Left renal cortex interstitium (tissue), 4 donors: ENCODE results near the gene RTP2. TPM values are rescaled to one million over a fixed set of nuclear protein-coding genes. Genes with fewer than 3 reads are reported as not detected.

Experiments
- DNase-seq, 4 donors: peaks; one replicate each; pipeline ENCODE4 v3.0.0-alpha.2; 2013; ENCODE audit warnings: low read depth in 4 of 4, low spot score in 2 of 4, missing footprints in 1 of 4
- polyA plus RNA-seq, 4 donors: library from polyadenylated mRNA; unstranded; fragments of 120-200 nt; gene quantifications; one replicate each; pipeline ENCODE4 v1.2.1, GENCODE V29; 2013; ENCODE audit not compliant: insufficient read length in 4 of 4

Gene RTP2
- polyA plus RNA-seq, 4 donors, result not detected

DNA sequence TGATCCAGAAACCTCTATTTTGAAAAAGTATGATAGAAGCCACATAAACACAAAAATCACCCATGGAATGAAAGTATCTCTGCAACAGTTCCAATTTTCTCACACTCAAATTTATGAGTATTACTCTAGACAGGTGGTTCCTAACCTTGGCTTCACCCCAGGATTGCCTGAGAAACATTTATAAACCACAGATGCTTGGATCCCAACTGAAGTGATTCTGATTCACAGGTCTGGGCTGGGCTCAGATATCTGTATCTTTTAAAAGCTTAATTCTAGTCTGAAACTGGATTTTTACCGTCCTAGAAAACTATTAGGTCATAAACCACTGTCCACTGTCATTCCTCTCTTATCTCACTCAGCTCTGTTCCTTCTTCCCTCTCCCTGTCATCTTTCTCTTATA, 24.8 kb downstream of the RTP2 start:
- DNase-seq, result no peak

DNA sequence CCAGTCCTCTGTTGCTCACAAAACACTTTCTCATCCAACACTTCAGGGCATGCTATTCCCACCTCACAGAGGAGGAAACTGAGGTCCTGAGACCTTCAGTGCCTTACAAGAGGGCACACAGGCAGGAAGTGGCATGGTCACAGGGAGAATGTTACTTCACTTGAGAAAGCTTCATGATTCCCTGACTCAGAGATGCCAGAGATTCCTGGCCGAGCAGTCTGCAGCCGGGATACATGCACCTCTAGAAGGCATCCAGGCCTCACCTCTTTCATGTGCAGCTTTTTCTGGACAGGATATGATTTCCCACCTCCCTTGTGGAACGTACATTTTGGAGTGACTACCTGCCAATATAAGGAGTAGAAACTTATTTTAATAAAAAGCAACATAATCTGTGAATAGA, 29.3 kb downstream of the RTP2 start:
- no peak for DNase-seq

DNA sequence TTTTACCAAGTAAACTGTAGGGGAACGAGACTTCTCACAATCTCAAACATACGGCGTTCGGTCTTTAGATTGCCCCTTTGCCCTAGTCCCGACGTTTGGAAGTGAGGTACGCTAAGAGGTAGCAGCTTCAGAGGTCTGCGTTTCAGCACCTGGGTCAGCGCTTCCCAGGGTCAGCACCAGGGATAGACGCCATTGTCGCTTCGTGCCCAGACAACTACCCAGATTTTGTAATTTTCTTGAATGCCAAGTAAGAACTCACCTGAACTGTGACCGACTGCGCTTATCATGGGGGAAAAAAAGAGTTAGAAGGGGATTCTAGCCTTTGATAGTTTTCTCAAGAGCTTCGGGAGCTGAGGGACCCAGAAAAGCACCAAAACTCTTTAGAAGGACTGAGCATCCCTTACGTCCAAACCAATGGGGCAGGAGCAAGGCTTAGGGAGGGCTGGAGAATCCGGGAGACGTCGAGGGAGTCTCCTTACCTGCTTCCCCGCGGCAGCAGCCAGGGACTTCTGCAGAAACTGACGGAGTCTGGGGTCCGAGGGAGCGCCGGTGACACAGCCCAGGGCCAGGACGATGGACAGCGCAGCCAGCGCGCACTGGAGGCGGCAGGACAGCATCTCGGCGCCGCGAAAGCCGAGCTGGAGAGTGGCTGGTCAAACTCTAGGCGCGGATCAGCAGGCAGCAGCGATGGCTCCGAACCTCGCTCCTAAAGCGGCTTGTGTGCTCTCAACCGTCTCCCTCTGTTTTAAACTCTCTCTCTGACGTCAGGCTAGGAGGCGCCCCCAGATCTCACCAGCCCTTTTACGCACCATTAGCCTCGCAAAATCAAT, 32.5 kb downstream of the RTP2 start, which contains the start of gene SST:
SST (minus strand) TSS at position 720 of the 830 bp plus-strand sequence; CDS start at position 617, 103 bp downstream.
- DNase-seq, result peak in 3 of 4 donors; percentile 53 to 75 (median 65)

DNA sequence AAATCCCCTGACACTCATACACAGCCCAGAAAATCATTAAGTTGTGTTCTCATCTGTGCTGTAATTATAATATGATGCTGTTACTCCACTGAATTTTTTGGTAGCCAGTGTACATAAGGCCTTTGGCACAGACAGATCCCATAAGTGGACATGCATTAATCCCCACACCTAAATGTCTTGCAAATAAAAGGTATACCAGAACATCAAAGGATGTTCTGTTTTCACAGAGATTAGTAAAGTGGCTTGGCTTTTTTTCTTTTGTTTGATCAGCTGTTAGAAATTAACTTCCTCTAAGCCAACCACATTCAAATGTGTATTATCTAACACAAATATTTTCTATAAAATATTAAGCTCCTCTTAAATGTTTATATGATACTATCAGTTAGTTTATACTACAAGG, 34.8 kb downstream of the RTP2 start:
- no peak for DNase-seq

DNA sequence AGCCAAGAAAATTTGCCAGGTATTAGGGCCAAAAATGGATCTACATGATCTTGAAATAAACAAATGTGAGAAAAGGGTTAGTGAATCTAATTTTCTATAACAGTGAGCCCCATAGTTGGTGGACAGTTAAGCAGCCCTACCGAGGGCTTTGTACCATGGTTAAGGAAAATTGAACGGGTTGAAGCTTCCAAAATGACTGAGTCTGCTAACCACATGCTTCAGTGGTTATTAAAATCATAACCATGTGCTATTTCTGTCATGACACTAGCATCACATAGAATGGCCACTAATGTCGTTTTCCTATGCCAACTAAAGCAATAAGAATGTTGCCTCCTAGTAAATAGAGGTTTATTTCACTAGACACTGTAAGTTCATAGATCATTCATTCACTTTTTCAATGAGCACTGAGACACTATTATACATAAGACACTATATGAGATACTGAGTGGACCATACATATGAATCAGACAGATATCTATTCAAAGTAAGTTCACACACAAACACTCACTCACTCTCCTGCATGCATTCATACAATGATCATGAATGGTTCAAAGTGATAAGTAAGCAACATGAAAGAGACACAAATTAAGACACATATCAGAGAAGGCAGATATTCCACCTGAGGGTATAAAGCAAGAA, 36.5 kb downstream of the RTP2 start:
- DNase-seq, result no peak

DNA sequence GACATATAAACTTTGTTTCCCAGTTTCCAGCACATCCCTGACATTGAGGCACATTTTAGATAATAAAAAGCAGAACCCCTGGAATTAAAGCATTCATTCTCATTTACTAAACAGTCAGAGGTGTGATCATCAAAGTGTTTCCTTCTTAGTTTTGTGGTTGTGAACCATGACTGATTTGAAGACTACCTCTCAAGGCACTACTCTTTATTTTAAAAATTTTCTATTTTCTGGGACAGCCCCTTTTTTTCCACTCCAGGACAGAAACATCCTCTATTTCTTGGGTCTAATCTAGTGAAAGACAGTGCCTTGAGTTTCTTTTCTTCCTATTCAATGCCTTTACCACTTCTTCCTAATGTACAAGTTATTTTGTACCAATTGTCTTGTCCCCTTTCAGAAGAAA, 37.3 kb downstream of the RTP2 start:
- DNase-seq, result no peak

DNA sequence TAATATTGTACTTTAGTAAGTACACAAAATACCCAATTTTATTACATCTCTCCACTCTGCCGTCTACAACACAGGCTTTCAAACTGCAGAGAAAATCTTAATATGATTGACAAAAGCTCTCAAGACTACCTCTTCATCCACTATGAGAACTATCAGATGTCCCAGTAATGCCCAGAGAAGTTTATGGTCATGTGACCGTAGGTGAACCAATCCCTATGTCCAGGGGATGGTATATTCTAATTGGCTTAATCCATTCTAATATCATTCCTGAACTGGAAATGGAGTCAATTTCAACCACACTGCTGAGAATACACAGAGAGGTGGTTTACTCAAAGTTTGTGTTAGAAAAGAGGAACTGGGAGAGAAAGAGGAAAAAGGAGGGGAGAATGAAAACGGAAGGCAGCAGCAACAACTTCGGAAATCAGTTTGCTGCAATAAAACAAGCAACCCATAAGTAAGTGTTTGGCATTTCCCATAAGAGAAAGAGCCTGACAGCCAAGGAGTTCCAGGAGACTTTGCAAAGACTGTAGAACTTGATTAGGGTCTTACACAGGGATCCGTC, 39.4 kb downstream of the RTP2 start:
- no peak for DNase-seq

DNA sequence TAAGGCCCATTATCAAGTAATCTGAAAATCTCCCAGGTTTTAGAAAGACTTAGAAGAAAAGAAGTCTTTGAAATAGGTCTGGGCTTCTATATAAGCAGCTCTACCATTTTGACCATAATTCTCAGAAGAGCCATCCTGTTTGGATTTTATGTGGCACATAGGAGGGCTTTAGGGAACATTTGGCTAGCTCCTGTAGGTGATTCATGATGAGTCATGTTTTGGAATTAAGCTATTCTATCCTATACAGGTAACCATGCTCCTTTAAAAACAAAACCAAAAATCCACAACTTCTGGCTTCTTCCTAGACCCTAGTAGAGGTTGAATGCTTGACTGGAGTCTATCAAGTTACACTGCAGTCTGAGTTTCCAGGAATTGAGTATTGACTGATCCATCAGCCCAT, 41.1 kb downstream of the RTP2 start:
- DNase-seq, result no peak

DNA sequence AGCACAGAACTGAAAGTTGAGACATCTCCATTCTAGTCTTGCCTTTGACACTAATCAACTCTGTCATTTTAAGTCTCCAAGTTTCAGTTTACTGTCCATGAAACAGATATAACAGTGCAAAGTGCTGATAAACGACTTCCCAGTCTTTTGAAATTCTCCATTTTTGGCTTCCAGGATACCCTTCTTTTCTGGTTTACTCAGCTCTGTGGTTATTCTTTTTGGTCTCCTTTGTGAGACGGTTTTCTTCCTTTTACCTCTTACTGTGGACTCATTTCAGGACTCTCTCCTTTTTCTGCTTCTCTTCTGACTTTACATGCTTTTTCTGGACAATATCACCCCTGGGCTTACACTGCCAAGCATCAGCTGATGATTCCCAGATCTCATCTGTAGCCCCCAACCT, 51.1 kb downstream of the RTP2 start:
- no peak for DNase-seq

Other genes starting within 250 kb of the RTP2 start
- gene SST, start 32.2 kb downstream of the RTP2 start, polyA plus RNA-seq, result 1 to 10 TPM in 1 of 4 donors, under 1 TPM in 2, not detected in 1; 0.37 to 3.3 (median 0.48) TPM
- 10 to 100 TPM in 2 of 4 donors, 1 to 10 TPM in 2; 7.8 to 15.5 (median 11.3) TPM for gene BCL6, start 42.9 kb upstream of the RTP2 start, polyA plus RNA-seq